Measurements from ENCODE around the gene UGP2. TPM values are rescaled to one million over a fixed set of nuclear protein-coding genes. Genes with fewer than 3 reads are reported as not detected.
A peak's percentile ranks its signal among the peaks of the same experiment; 100 is the strongest.

UGP2 gene
- polyA plus RNA-seq, 2 of the 4 experiments (the other 2 are of a cell fraction): 114 to 162 TPM

GRCh38 chr2:63822478-63822877 lies 19.2 kb upstream of the UGP2 start (continued):
- no peak for TF ChIP-seq MAZ (IDR thresholded peaks at IDR 0.05; ENCODE audit: borderline replicate concordance, low read depth, low read length)
- TF ChIP-seq, protein P1, sequence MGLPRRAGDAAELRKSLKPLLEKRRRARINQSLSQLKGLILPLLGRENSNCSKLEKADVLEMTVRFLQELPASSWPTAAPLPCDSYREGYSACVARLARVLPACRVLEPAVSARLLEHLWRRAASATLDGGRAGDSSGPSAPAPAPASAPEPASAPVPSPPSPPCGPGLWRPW (IDR thresholded peaks at IDR 0.05): no peak
- TF ChIP-seq ESRRA (IDR thresholded peaks at IDR 0.05; ENCODE audit: borderline replicate concordance, low read length): no peak
- no peak for TF ChIP-seq RNF2 (IDR thresholded peaks at IDR 0.05; ENCODE audit: borderline replicate concordance, low read depth)
- no peak for TF ChIP-seq RFX5 (IDR thresholded peaks at IDR 0.05)
- no peak for TF ChIP-seq JUN (IDR thresholded peaks at IDR 0.05)
- no peak for TF ChIP-seq ZSCAN20 (CRISPR knock-in tag; IDR thresholded peaks at IDR 0.05)

GRCh38 chr2:63827749-63828148 lies 13.9 kb upstream of the UGP2 start:
- ChIA-PET CTCF (interaction anchor here (0.9 to 2.1 kb wide), 3 partner anchors 129 to 136 kb away, joined by 3 to 10 read pairs (median 3); no protein-coding TSS in a partner anchor), POLR2A (interaction anchor here (1.3 kb wide), 1 partner anchor 12 kb away, joined by 4 read pairs; no protein-coding TSS in a partner anchor)
- Histone ChIP-seq H3K9me3 (no peaks in the 10 kb centered on the region), H3K4me3 (no peak overlapping the region), H3K4me1 (peaks cover 9% of the 10 kb centered on the region), H3K4me2 (0 out of 3 replicates have a peak overlapping the region, but pooled peaks have one; percentile 25), H3K27ac (no peak overlapping the region)
- ATAC-seq: peak; percentile 66 to 70; a peak in 5 of 6 replicates
- peak in 1 of 2 experiments; percentile 32 for DNase-seq (ENCODE audit: low read depth in 1 of 2, low spot score in 1 of 2)
- no peak for TF ChIP-seq TFCP2L1 (CRISPR knock-in tag; IDR thresholded peaks at IDR 0.05)
- no peak for TF ChIP-seq BHLHE40 (IDR thresholded peaks at IDR 0.05; ENCODE audit: low read depth, low read length)
- TF ChIP-seq, protein P2, sequence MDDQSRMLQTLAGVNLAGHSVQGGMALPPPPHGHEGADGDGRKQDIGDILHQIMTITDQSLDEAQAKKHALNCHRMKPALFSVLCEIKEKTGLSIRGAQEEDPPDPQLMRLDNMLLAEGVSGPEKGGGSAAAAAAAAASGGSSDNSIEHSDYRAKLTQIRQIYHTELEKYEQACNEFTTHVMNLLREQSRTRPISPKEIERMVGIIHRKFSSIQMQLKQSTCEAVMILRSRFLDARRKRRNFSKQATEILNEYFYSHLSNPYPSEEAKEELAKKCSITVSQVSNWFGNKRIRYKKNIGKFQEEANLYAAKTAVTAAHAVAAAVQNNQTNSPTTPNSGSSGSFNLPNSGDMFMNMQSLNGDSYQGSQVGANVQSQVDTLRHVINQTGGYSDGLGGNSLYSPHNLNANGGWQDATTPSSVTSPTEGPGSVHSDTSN (IDR thresholded peaks at IDR 0.05): no peak
- no peak for TF ChIP-seq NPAS2 (CRISPR knock-in tag; IDR thresholded peaks at IDR 0.05; ENCODE audit: borderline replicate concordance)
- no peak for TF ChIP-seq KDM5A (IDR thresholded peaks at IDR 0.05)
- no peak for TF ChIP-seq ZFP36 (IDR thresholded peaks at IDR 0.05; ENCODE audit: borderline replicate concordance, partially characterized antibody)
- TF ChIP-seq PHF8 (IDR thresholded peaks at IDR 0.05; ENCODE audit: borderline replicate concordance, low read depth): no peak
- TF ChIP-seq ZC3H11A (IDR thresholded peaks at IDR 0.05): no peak
- no peak for TF ChIP-seq HOXB13 (CRISPR knock-in tag; IDR thresholded peaks at IDR 0.05; ENCODE audit: low read depth)
- TF ChIP-seq CTCF (IDR thresholded peaks at IDR 0.05): no peak
- no peak for TF ChIP-seq HOXA7 (CRISPR knock-in tag; IDR thresholded peaks at IDR 0.05)
- TF ChIP-seq CBX8 (IDR thresholded peaks at IDR 0.05): no peak
- no peak for TF ChIP-seq JUN (IDR thresholded peaks at IDR 0.05)
- TF ChIP-seq, protein P3, sequence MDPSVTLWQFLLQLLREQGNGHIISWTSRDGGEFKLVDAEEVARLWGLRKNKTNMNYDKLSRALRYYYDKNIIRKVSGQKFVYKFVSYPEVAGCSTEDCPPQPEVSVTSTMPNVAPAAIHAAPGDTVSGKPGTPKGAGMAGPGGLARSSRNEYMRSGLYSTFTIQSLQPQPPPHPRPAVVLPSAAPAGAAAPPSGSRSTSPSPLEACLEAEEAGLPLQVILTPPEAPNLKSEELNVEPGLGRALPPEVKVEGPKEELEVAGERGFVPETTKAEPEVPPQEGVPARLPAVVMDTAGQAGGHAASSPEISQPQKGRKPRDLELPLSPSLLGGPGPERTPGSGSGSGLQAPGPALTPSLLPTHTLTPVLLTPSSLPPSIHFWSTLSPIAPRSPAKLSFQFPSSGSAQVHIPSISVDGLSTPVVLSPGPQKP (IDR thresholded peaks at IDR 0.05; ENCODE audit: low read depth, low read length): no peak
- no peak for TF ChIP-seq FOSL2 (IDR thresholded peaks at IDR 0.05)
- no peak for TF ChIP-seq FOSL2 (CRISPR knock-in tag; IDR thresholded peaks at IDR 0.05)
- TF ChIP-seq RFX5 (IDR thresholded peaks at IDR 0.05): no peak
- TF ChIP-seq RCOR1 (IDR thresholded peaks at IDR 0.05; ENCODE audit: low read depth, low read length): no peak
- no peak for FAIRE-seq

- POLR2A ChIA-PET: no interaction called here
- H3K9me3 ChIP-seq: no peaks in the 10 kb centered on the region
- H3K4me1 ChIP-seq: peaks cover 9% of the 10 kb centered on the region
- 26% methylated on average over 1 of the region's 1 CpG for WGBS (ENCODE audit: missing lambda C conversion rate)
- ATAC-seq: no peak
- H3K4me2 ChIP-seq: no peak overlapping the region
- CTCF ChIA-PET: no interaction called here
- no peak for FAIRE-seq
- no peak overlapping the region for H3K4me3 ChIP-seq
- no peak overlapping the region for H3K27ac ChIP-seq
- no peak for DNase-seq (ENCODE audit: low read depth in 1 of 2, low spot score in 1 of 2)
- no peak for TF ChIP-seq EP300 (IDR thresholded peaks at IDR 0.05)
- TF ChIP-seq NPAS2 (CRISPR knock-in tag; IDR thresholded peaks at IDR 0.05; ENCODE audit: borderline replicate concordance): no peak
- no peak for TF ChIP-seq HMGXB4 (CRISPR knock-in tag; IDR thresholded peaks at IDR 0.05; ENCODE audit: borderline replicate concordance)
- no peak for TF ChIP-seq ATOH8 (CRISPR knock-in tag; IDR thresholded peaks at IDR 0.05; ENCODE audit: low read depth)
Observed at GRCh38 chr2:63831176-63831575, 10.5 kb upstream of the UGP2 start.
